HepG2 (cell line): ENCODE results near the gene SP140L. TPM values are rescaled to one million over a fixed set of nuclear protein-coding genes. Genes with fewer than 3 reads are reported as not detected.

Source experiments
- EP300 ChIP-seq, 3 experiments: sonication (generic) in 1 of 3; formaldehyde crosslinking in 1 of 3; IDR thresholded peaks; 2 replicates each; pipeline versions ENCODE4 v1.5.1 to v1.6.1; 2011 to 2020; ENCODE audit warnings: low read depth in 2 of 3, low read length in 2 of 3, borderline replicate concordance in 1 of 3, improper control_type of control experiment in 1 of 3, mild to moderate bottlenecking in 1 of 3, missing genetic modification reagents in 1 of 3, moderate library complexity in 1 of 3
- EZH2 ChIP-seq: conservative IDR thresholded peaks from 2 replicates; pipeline ENCODE4 v1.6.1; 2012; ENCODE audit warnings: mild to moderate bottlenecking, low read depth, low read length, moderate library complexity
- KDM2A ChIP-seq: sonication (generic); formaldehyde crosslinking; IDR thresholded peaks from 2 replicates; pipeline ENCODE4 v1.4.0; 2020; ENCODE audit warnings: low read depth, missing genetic modification reagents, borderline replicate concordance
- KLF16 ChIP-seq, 2 experiments: sonication (generic) in 1 of 2; formaldehyde crosslinking in 1 of 2; IDR thresholded peaks; 2 replicates each; pipeline versions ENCODE4 v1.6.1 to v1.8.0; 2016 to 2023; ENCODE audit warnings: missing genetic modification reagents in 2 of 2, missing compliant biosample characterization in 1 of 2
- NFATC3 ChIP-seq: sonication (generic); formaldehyde crosslinking; IDR thresholded peaks from 2 replicates; pipeline ENCODE4 v1.5.1; 2020; ENCODE audit warnings: mild to moderate bottlenecking, missing genetic modification reagents
- NR2F2 ChIP-seq: IDR thresholded peaks from 2 replicates; pipeline ENCODE4 v1.6.1; 2012; ENCODE audit warnings: low read depth, inconsistent platforms, borderline replicate concordance
- RBFOX2 ChIP-seq: fragments of 200-400 bp; formaldehyde crosslinking; IDR thresholded peaks from 2 replicates; pipeline ENCODE4 v1.6.1; 2017; ENCODE audit warnings: low read depth, mild to moderate bottlenecking, low read length
- SP2 ChIP-seq: sonication (generic); formaldehyde crosslinking; IDR thresholded peaks from 2 replicates; pipeline ENCODE4 v1.5.1; 2020; ENCODE audit warnings: mild to moderate bottlenecking, missing genetic modification reagents
- STAG1 ChIP-seq: sonication (generic); formaldehyde crosslinking; IDR thresholded peaks from 2 replicates; pipeline ENCODE4 v1.4.0; 2020; ENCODE audit warnings: missing genetic modification reagents
- ZNF34 ChIP-seq: sonication (generic); formaldehyde crosslinking; IDR thresholded peaks from 2 replicates; pipeline ENCODE4 v1.4.0; 2020; ENCODE audit warnings: mild to moderate bottlenecking, missing genetic modification reagents, borderline replicate concordance
- ZNF430 ChIP-seq: sonication (generic); formaldehyde crosslinking; IDR thresholded peaks from 2 replicates; pipeline ENCODE4 v1.9.0; 2021; ENCODE audit warnings: mild to moderate bottlenecking, missing genetic modification reagents
- ZNF576 ChIP-seq: sonication (generic); formaldehyde crosslinking; IDR thresholded peaks from 2 replicates; pipeline ENCODE4 v1.4.0; 2020; ENCODE audit warnings: mild to moderate bottlenecking, missing genetic modification reagents
- polyA plus RNA-seq, 8 experiments: library from polyadenylated mRNA; depleted of rRNA in 3 of 8; stranded (reverse) in 7 of 8; unstranded in 1 of 8; fragments of >200 nt; fragmentation: Illumina TruSeq in 4 of 8; extraction: Trizol in 4 of 8; gene quantifications; 2 replicates each; pipeline versions ENCODE4 v1.2.1 to v1.2.3, GENCODE V29; 2011 to 2016; ENCODE audit warnings: low read depth in 4 of 8, missing spikeins in 1 of 8, mixed read lengths in 1 of 8; ENCODE audit not compliant: insufficient read depth in 1 of 8
- total RNA-seq, 5 experiments: library from RNA; depleted of rRNA; stranded (reverse); fragments of >200 nt; fragmentation: Illumina TruSeq; extraction: Trizol; gene quantifications; 2 replicates each; pipeline ENCODE4 v1.2.3, GENCODE V29; 2016; ENCODE audit warnings: low read depth in 1 of 5
- TF ChIP-seq, protein P1 (sequence below): IDR thresholded peaks from 2 replicates; pipeline ENCODE4 v1.6.1; 2012; ENCODE audit warnings: low read length, improper control_type of control experiment
- TF ChIP-seq, protein P2 (sequence below): sonication (generic); formaldehyde crosslinking; IDR thresholded peaks from one replicate; pipeline ENCODE4 v1.5.1; 2020; ENCODE audit warnings: mild to moderate bottlenecking, missing genetic modification reagents; ENCODE audit errors: not compliant biosample characterization

Gene SP140L
- total and polyA plus RNA-seq, 2 of the 13 experiments (the other 11 are each of a cell fraction or from before 2014, with no cell fraction given): 10.9 to 17.5 TPM

- TF ChIP-seq SP2 (CRISPR knock-in tag) (no peak), ZNF34 (CRISPR knock-in tag) (no peak), RBFOX2 (peak; percentile 89), STAG1 (peak; percentile 13; the same call in 1 of the 2 replicates), NR2F2 (no peak), ZNF430 (peak; percentile 42; the same call in 1 of the 2 replicates), ZNF576 (CRISPR knock-in tag) (0 out of 2 replicates have a peak, but pooled peaks have one; percentile 63), KLF16 (CRISPR knock-in tag; IDR thresholded peaks at IDR 0.05) (peak in 1 of 2 experiments; percentile 68; a peak in 1 of 4 replicates), KDM2A (peak; percentile 15; the same call in 1 of the 2 replicates), EP300 (IDR thresholded peaks at IDR 0.05; ENCODE audit: low read depth in 2 of 2, low read length in 2 of 2) (no peak), EP300 (CRISPR knock-in tag; IDR thresholded peaks at IDR 0.05; ENCODE audit: borderline replicate concordance) (no peak), EZH2 (no peak), NFATC3 (CRISPR knock-in tag) (no peak)
- TF ChIP-seq, protein P1, sequence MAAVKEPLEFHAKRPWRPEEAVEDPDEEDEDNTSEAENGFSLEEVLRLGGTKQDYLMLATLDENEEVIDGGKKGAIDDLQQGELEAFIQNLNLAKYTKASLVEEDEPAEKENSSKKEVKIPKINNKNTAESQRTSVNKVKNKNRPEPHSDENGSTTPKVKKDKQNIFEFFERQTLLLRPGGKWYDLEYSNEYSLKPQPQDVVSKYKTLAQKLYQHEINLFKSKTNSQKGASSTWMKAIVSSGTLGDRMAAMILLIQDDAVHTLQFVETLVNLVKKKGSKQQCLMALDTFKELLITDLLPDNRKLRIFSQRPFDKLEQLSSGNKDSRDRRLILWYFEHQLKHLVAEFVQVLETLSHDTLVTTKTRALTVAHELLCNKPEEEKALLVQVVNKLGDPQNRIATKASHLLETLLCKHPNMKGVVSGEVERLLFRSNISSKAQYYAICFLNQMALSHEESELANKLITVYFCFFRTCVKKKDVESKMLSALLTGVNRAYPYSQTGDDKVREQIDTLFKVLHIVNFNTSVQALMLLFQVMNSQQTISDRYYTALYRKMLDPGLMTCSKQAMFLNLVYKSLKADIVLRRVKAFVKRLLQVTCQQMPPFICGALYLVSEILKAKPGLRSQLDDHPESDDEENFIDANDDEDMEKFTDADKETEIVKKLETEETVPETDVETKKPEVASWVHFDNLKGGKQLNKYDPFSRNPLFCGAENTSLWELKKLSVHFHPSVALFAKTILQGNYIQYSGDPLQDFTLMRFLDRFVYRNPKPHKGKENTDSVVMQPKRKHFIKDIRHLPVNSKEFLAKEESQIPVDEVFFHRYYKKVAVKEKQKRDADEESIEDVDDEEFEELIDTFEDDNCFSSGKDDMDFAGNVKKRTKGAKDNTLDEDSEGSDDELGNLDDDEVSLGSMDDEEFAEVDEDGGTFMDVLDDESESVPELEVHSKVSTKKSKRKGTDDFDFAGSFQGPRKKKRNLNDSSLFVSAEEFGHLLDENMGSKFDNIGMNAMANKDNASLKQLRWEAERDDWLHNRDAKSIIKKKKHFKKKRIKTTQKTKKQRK: no peak
- TF ChIP-seq, protein P2, sequence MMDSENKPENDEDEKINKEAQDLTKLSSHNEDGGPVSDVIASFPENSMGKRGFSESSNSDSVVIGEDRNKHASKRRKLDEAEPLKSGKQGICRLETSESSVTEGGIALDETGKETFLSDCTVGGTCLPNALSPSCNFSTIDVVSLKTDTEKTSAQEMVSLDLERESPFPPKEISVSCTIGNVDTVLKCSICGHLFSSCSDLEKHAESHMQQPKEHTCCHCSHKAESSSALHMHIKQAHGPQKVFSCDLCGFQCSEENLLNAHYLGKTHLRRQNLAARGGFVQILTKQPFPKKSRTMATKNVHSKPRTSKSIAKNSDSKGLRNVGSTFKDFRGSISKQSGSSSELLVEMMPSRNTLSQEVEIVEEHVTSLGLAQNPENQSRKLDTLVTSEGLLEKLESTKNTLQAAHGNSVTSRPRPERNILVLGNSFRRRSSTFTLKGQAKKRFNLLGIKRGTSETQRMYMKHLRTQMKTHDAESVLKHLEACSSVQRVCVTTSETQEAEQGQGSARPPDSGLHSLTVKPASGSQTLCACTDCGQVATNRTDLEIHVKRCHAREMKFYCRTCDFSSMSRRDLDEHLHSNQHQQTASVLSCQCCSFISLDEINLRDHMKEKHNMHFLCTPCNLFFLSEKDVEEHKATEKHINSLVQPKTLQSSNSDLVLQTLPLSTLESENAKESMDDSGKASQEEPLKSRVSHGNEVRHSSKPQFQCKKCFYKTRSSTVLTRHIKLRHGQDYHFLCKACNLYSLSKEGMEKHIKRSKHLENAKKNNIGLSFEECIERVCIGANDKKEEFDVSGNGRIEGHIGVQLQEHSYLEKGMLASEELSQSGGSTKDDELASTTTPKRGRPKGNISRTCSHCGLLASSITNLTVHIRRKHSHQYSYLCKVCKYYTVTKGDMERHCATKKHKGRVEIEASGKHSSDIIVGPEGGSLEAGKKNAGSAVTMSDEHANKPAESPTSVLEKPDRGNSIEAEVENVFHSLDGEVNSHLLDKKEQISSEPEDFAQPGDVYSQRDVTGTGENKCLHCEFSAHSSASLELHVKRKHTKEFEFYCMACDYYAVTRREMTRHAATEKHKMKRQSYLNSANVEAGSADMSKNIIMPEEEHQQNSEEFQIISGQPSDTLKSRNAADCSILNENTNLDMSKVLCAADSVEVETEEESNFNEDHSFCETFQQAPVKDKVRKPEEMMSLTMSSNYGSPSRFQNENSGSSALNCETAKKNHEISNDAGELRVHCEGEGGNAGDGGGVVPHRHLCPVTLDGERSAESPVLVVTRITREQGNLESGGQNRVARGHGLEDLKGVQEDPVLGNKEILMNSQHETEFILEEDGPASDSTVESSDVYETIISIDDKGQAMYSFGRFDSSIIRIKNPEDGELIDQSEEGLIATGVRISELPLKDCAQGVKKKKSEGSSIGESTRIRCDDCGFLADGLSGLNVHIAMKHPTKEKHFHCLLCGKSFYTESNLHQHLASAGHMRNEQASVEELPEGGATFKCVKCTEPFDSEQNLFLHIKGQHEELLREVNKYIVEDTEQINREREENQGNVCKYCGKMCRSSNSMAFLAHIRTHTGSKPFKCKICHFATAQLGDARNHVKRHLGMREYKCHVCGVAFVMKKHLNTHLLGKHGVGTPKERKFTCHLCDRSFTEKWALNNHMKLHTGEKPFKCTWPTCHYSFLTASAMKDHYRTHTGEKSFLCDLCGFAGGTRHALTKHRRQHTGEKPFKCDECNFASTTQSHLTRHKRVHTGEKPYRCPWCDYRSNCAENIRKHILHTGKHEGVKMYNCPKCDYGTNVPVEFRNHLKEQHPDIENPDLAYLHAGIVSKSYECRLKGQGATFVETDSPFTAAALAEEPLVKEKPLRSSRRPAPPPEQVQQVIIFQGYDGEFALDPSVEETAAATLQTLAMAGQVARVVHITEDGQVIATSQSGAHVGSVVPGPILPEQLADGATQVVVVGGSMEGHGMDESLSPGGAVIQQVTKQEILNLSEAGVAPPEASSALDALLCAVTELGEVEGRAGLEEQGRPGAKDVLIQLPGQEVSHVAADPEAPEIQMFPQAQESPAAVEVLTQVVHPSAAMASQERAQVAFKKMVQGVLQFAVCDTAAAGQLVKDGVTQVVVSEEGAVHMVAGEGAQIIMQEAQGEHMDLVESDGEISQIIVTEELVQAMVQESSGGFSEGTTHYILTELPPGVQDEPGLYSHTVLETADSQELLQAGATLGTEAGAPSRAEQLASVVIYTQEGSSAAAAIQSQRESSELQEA: peak; percentile 6
Observed at GRCh38 chr2:230411570-230412370, 84.8 kb downstream of the SP140L start (continued).
